Measurements from ENCODE around the gene ETV1.

Gene ETV1

DNA sequence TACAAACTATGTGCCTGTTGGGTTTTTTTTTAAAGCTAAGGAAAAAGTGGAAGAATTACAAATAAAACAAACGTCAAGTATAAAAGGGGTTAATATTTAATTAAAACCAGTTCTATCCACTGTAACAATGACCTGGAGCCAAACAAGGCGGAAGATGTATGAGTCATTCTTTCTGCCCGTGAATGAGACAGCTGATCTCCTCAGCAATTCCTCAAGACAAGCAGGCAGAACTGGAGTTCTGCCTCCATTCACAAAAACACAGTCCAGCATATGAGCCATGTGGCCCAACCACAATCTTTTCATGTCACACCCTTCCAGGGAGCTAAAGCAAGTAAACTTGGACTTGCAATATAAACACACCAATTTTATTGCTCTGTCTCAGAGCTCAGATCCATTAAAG, 8.4 kb downstream of the ETV1 start:
- peaks cover 0 to 5% of the 10 kb centered on the region in 2 donors for H3K4me1 Mint-ChIP-seq (ENCODE audit: low read depth in 2 of 2)
- peaks cover 7 to 39% of the 10 kb centered on the region in 2 donors for H3K27me3 Mint-ChIP-seq
- no peak overlapping the region for H3K4me3 Mint-ChIP-seq
- ATAC-seq (replicated peaks) (no peak), DNase-seq (no peak)
- no peaks in the 10 kb centered on the region for H3K9me3 Mint-ChIP-seq
- no peak overlapping the region for H3K27ac Mint-ChIP-seq
- no peaks in the 10 kb centered on the region for H3K36me3 Mint-ChIP-seq (ENCODE audit: insufficient read depth)

DNA sequence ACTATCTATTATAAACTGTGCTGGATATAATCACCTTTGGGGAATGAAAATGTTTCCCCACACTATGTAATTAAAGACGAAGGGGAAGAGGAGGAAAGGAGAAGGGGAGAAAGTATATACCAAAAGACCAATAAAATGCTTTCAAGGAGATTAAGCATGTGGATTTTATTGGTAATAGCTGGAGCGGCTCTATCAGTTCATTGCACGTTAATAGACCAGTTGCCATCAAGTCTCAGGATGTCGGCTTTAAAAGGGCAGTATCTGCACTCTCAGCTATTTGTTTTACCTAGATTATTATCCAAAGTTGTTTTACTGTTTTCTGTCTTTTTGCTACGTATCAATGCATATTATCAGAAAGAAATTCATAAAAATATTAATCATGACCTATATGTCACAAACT, 9.0 kb downstream of the ETV1 start:
- DNase-seq (no peak), ATAC-seq (replicated peaks) (no peak)
- Mint-ChIP-seq H3K4me3 (no peak overlapping the region), H3K4me1 (ENCODE audit: low read depth in 2 of 2) (peaks cover 0 to 5% of the 10 kb centered on the region in 2 donors), H3K27me3 (peaks cover 7 to 37% of the 10 kb centered on the region in 2 donors), H3K27ac (no peak overlapping the region), H3K9me3 (no peaks in the 10 kb centered on the region), H3K36me3 (ENCODE audit: insufficient read depth) (no peaks in the 10 kb centered on the region)

DNA sequence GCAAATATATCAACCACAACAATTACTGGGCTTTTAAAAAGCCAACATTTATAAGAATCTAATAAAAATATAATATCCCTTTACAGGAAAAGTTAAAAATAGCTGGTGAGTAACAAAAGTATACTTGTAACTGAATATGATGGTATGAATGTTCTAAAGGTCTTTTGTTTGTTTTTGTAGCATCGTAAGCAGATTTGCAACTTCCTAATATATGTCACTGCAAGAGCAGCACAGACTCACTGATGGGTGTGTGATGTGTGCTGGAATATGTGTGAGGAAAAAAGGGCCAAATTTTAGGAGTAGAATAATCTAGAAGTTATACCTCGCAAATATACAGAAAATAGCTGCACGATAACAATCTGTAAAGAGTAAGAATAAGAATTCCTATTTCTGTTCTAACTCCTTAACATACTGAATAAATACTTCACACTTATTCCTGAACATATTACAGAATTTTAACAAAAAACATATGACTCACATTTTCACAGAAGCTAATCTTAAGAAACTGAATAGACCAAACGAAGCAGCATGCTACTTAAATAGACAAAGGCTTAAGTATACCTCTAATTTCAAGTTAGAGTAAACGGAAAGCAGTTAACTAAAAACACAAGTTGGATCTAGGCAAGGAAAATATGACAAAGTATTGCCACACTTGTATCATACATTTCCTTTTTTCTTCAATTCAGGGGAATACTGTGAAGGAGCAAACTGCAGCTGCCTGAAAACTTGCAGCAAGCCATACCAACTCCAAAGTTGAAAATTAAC, 9.6 kb downstream of the ETV1 start:
- Mint-ChIP-seq H3K4me3 (no peak overlapping the region), H3K36me3 (ENCODE audit: insufficient read depth) (no peaks in the 10 kb centered on the region), H3K4me1 (ENCODE audit: low read depth in 2 of 2) (peaks cover 0 to 5% of the 10 kb centered on the region in 2 donors), H3K9me3 (no peaks in the 10 kb centered on the region), H3K27me3 (peaks cover 11 to 36% of the 10 kb centered on the region in 2 donors), H3K27ac (no peak overlapping the region)
- DNase-seq (no peak), ATAC-seq (replicated peaks) (no peak)

DNA sequence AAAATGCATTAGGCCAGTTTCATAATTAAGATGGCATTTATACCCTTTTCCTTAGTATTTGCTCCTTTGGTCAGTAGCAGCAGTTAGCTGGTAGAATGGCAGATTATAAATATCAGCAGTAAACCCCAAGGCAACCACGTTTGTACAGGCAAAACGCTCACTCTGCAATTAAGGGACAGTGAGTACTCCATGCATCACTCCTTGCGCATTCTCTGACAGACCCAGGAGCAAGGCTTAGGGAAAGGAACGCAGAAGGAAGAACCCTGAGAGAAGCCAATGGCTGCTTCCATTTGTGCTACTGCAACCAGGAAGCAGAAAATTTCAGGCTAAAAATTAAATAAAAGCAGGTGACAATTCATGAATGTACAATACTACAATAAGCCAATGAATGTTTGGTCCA, 12.9 kb downstream of the ETV1 start:
- no peaks in the 10 kb centered on the region for H3K9me3 Mint-ChIP-seq
- peaks cover 21 to 47% of the 10 kb centered on the region in 2 donors for H3K27me3 Mint-ChIP-seq
- H3K4me1 Mint-ChIP-seq (ENCODE audit: low read depth in 2 of 2), result no peaks in the 10 kb centered on the region
- H3K4me3 Mint-ChIP-seq, result no peak overlapping the region
- H3K36me3 Mint-ChIP-seq (ENCODE audit: insufficient read depth), result no peaks in the 10 kb centered on the region
- DNase-seq (no peak), ATAC-seq (replicated peaks) (no peak)
- no peak overlapping the region for H3K27ac Mint-ChIP-seq

DNA sequence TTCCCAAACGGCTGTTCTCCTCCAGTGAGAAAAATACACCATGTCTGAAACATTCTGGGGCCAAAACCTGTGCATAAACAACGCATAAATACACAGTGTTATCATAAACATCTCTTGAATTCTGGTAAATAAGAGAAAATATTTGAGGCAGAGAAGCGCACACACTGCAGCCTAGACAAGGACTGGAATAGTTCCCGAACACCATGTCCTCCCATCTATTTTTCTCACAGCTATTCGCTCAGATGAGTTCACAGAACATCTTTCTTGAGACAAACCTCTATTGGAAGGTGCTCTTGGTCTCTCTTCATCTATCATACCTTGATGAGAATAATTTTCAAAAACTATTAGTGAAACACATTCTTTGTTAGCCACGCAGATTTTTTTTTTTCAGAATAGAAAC, 24.4 kb downstream of the ETV1 start:
- Mint-ChIP-seq H3K27me3 (no peaks in the 10 kb centered on the region), H3K4me1 (ENCODE audit: low read depth in 2 of 2) (no peaks in the 10 kb centered on the region), H3K4me3 (no peak overlapping the region), H3K36me3 (ENCODE audit: insufficient read depth) (no peaks in the 10 kb centered on the region), H3K27ac (no peak overlapping the region), H3K9me3 (no peaks in the 10 kb centered on the region)
- ATAC-seq (replicated peaks) (no peak), DNase-seq (no peak)

DNA sequence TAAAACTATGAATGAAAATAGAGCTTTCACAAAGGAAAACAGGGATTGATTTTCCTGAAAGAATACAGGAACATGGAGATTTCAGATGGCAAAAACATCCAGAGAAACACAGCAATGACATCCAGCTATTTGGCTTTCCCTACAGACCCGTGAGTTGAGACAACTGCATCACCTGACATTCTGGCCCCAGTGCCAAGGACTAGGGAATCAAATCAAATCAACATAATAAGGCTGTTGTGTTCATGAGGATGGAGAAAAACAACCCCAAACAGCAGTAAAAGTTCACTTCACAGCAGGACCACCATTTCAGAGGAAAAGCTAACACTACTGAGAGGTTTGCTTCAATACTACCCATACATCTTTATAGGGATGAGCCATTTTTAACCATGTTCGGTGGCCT, 25.5 kb downstream of the ETV1 start:
- DNase-seq (no peak), ATAC-seq (replicated peaks) (no peak)
- H3K4me3 Mint-ChIP-seq, result no peak overlapping the region
- no peaks in the 10 kb centered on the region for H3K4me1 Mint-ChIP-seq (ENCODE audit: low read depth in 2 of 2)
- H3K27ac Mint-ChIP-seq, result no peak overlapping the region
- H3K9me3 Mint-ChIP-seq, result no peaks in the 10 kb centered on the region
- H3K27me3 Mint-ChIP-seq, result no peaks in the 10 kb centered on the region
- H3K36me3 Mint-ChIP-seq (ENCODE audit: insufficient read depth), result no peaks in the 10 kb centered on the region

DNA sequence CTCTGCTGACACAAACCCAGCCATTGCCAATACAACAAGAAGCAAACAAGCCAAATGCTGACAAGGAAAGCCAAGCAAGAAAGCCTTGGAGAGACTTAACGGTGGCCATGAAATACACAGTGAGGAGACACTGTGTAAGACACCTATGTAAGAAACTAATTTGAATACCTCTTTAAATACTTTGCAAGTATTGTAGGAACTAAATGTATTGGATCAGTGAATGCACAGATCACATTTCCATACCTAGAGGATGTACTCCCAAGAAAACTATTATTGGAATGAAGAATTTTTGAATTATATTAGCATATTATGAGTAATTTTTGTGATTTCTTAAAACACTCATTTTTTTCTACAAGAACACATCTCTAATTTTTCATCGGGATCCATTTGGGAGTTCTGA, 34.0 kb downstream of the ETV1 start:
- ATAC-seq (replicated peaks), result no peak
- H3K4me1 Mint-ChIP-seq (ENCODE audit: low read depth in 2 of 2), result no peaks in the 10 kb centered on the region
- no peak overlapping the region for H3K27ac Mint-ChIP-seq

DNA sequence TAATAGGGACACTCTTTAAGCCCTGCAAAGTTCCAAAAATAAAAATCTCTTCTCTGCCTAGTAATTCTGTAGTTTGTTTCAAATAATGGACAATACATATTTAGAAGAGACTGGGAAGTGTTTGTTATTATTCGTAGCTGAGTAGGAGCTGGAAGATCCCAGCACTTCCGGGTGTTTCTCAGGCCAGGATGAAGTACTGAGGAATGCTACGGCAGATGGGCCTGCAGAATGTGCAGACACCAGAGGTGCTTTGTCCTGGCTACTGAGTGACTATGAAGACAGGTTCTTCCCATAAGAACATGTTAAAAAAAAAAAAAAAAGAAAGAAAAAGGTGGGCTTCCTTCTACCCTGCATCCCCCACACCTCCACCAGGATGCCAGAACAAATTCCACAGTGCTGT, 36.1 kb downstream of the ETV1 start:
- Mint-ChIP-seq H3K4me1 (ENCODE audit: low read depth in 2 of 2) (no peaks in the 10 kb centered on the region), H3K36me3 (ENCODE audit: insufficient read depth) (no peaks in the 10 kb centered on the region), H3K27me3 (no peaks in the 10 kb centered on the region), H3K27ac (no peak overlapping the region), H3K9me3 (no peaks in the 10 kb centered on the region), H3K4me3 (no peak overlapping the region)
- ATAC-seq (replicated peaks), result no peak
- no peak for DNase-seq

More for the DNA sequence above, 34.0 kb downstream of the ETV1 start:
- H3K36me3 Mint-ChIP-seq (ENCODE audit: insufficient read depth), result no peaks in the 10 kb centered on the region
- DNase-seq, result no peak
- H3K9me3 Mint-ChIP-seq, result no peaks in the 10 kb centered on the region
- no peak overlapping the region for H3K4me3 Mint-ChIP-seq
- H3K27me3 Mint-ChIP-seq, result no peaks in the 10 kb centered on the region

DNA sequence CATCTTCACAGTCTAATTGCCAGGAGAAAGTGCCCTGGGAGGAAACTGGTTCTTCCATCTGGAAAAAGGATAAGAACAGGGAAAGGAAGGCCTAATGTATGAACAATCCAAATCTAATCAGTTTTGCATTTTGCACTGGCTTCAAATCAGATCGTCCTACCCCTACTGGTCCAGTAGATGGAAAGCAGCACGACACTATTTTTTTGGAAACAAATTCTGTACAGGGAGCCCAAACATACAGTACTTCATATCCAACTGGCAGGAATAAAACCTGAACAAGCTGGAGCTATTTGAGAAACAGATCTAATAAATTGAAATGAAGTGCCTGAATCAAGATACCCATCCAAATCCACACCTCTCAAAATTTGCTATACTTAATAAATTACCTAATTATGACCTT, 36.5 kb downstream of the ETV1 start:
- ATAC-seq (replicated peaks) (no peak), DNase-seq (no peak)
- no peak overlapping the region for H3K4me3 Mint-ChIP-seq
- no peaks in the 10 kb centered on the region for H3K27me3 Mint-ChIP-seq
- H3K9me3 Mint-ChIP-seq, result no peaks in the 10 kb centered on the region
- no peaks in the 10 kb centered on the region for H3K36me3 Mint-ChIP-seq (ENCODE audit: insufficient read depth)
- no peaks in the 10 kb centered on the region for H3K4me1 Mint-ChIP-seq (ENCODE audit: low read depth in 2 of 2)
- H3K27ac Mint-ChIP-seq, result no peak overlapping the region

DNA sequence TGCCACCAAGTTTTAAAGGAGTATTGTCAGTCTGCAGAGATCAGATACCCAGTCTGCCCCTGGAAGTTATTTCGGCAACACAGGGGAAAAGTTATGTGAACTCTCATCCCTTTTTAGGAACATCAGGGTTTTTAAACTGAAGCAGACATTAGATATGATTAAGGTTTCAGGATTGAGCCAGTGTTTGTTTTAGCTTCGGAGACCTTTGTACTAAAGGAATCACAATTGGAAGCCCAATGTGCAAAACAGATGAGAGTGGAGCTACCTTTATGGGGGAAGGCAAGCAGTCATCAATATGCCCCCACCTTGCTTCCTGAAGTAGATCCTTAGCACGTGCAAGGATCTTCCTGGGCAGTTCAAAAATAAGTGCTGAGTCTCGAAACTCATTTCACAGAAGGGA, 39.5 kb downstream of the ETV1 start:
- ATAC-seq (replicated peaks), result no peak
- Mint-ChIP-seq H3K27me3 (no peaks in the 10 kb centered on the region), H3K4me3 (no peak overlapping the region), H3K27ac (no peak overlapping the region), H3K36me3 (ENCODE audit: insufficient read depth) (no peaks in the 10 kb centered on the region), H3K9me3 (no peaks in the 10 kb centered on the region), H3K4me1 (ENCODE audit: low read depth in 2 of 2) (no peaks in the 10 kb centered on the region)
- DNase-seq, result no peak

DNA sequence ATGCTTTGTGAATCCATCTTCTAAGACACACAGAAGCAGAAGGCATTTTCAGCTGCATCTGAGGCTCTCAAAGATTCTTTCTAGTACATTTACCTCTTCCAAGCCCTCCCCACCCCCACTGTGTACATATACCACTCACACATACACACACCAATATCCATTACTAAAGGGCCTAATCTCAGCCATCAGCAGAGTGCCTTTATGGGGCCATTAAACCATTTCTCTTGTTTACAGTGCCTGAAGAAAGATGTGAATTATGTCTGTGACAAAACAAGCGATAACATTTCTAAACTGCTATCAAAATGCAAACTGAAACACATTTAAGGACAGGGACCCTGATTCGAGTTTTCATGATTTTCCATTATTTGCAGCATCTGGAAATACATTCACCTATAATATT, 40.0 kb downstream of the ETV1 start:
- DNase-seq (no peak), ATAC-seq (replicated peaks) (no peak)
- Mint-ChIP-seq H3K9me3 (no peaks in the 10 kb centered on the region), H3K4me1 (ENCODE audit: low read depth in 2 of 2) (no peaks in the 10 kb centered on the region), H3K27ac (no peak overlapping the region), H3K27me3 (no peaks in the 10 kb centered on the region), H3K4me3 (no peak overlapping the region), H3K36me3 (ENCODE audit: insufficient read depth) (no peaks in the 10 kb centered on the region)

DNA sequence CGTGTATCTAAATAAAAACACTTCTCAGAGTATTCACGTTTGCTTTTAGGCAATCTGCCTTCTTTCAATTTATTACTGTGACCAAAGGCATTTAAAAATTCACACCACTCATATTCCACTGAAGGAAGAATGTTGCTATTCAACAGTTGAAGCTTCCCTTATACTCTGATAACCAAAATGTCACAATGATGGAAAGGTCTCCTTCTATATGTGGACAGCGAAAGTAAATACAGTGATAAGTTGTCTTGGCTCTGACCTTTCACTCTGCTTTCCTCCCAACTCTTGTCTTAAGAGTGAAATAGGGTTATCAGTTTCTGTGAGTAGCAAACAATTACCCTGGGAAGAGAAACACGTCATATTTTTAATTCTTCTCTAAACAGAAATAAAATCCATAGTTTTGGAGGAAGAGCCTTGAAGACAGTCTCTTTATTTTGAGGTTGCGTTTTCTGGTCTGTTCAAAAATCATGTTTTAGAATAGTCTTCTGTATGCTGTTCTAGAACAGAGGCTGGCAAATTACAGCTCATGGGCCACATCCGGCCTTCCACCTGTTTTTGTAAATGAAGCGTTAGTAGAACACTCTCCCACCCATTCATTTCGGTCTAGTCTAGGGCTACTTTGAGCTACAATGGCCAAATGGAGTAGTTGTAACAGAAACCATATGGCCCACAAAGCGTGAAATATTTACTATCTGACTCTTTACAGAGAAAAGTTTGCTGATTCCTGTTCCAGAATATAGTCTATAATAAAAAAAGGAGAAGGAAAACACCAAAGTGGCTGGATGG, 41.3 kb downstream of the ETV1 start:
- Mint-ChIP-seq H3K9me3 (no peaks in the 10 kb centered on the region), H3K4me1 (ENCODE audit: low read depth in 2 of 2) (no peaks in the 10 kb centered on the region), H3K27ac (no peak overlapping the region), H3K27me3 (no peaks in the 10 kb centered on the region), H3K4me3 (no peak overlapping the region), H3K36me3 (ENCODE audit: insufficient read depth) (no peaks in the 10 kb centered on the region)
- ATAC-seq (replicated peaks) (no peak), DNase-seq (no peak)

DNA sequence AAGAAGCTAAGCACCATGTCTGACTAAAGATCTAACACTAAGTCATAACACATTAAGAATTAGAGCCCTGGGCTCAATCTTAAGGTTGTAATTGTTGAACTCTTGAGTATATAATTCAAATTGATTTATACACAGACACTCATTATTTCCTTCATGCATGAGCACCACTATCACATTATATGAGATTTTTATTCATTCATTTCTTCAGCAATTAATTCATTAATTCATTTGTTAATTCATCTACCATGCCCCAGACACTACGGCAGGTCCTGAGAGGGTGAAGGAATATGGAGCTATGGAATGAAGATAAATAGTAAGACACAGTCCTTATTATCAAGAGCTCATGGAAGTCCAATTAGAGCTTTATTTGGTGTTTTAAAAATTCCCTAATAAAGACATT, 41.9 kb downstream of the ETV1 start:
- H3K4me3 Mint-ChIP-seq, result no peak overlapping the region
- DNase-seq (no peak), ATAC-seq (replicated peaks) (no peak)
- H3K9me3 Mint-ChIP-seq, result no peaks in the 10 kb centered on the region
- no peaks in the 10 kb centered on the region for H3K36me3 Mint-ChIP-seq (ENCODE audit: insufficient read depth)
- H3K27me3 Mint-ChIP-seq, result no peaks in the 10 kb centered on the region
- H3K4me1 Mint-ChIP-seq (ENCODE audit: low read depth in 2 of 2), result no peaks in the 10 kb centered on the region
- no peak overlapping the region for H3K27ac Mint-ChIP-seq

DNA sequence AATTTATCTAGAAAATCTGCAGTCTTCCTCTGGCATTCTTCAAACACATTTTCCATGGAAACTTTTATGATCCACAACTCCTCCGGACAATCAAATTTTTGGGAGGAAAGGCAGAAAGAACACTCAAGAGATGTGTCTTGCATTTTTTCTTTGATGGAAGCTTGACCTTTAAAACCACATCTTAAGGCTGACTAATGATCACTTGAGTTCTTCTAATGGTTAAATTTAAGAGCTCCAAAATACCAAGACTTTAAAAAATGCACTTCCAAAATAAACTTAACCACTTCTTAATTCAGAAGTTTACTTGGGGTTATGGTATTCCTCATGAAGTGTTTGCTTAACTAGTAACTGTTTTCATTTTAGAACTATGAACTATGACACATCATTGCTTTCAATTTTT, 43.3 kb downstream of the ETV1 start:
- Mint-ChIP-seq H3K9me3 (no peaks in the 10 kb centered on the region), H3K36me3 (ENCODE audit: insufficient read depth) (no peaks in the 10 kb centered on the region), H3K27ac (no peak overlapping the region), H3K4me3 (no peak overlapping the region), H3K27me3 (no peaks in the 10 kb centered on the region), H3K4me1 (ENCODE audit: low read depth in 2 of 2) (no peaks in the 10 kb centered on the region)
- ATAC-seq (replicated peaks) (no peak), DNase-seq (no peak)
